SK-N-SH treated with all-trans-retinoic acid at 6 μM for 48 hours (cell line): Measurements from ENCODE around the gene FLT1.

Source experiments
- ATAC-seq: fragments of 200-7000 bp; cut with Tn5 transposase; 3 replicates; pipeline ENCODE4 v1.9.1; 2020; ENCODE audit warnings: mild to moderate bottlenecking, moderate library complexity
- ARNTL ChIP-seq: fragments of 450-650 bp; formaldehyde crosslinking; IDR thresholded peaks from 2 replicates; pipeline ENCODE4 v1.5.0; 2020; ENCODE audit warnings: low read depth, mild to moderate bottlenecking, moderate library complexity, borderline replicate concordance
- BACH2 ChIP-seq: fragments of 250-450 bp; sonication (Bioruptor Pico); IDR thresholded peaks from 2 replicates; pipeline ENCODE4 v1.9.0; 2021; ENCODE audit warnings: mild to moderate bottlenecking, borderline replicate concordance
- CREB5 ChIP-seq: fragments of 250-450 bp; sonication (Bioruptor Pico); IDR thresholded peaks from 2 replicates; pipeline ENCODE4 v1.5.1; 2020; ENCODE audit warnings: low read depth, mild to moderate bottlenecking, moderate library complexity
- CSDC2 ChIP-seq: fragments of 250-450 bp; sonication (Bioruptor Pico); IDR thresholded peaks from 2 replicates; pipeline ENCODE4 v1.5.0; 2020; ENCODE audit warnings: mild to moderate bottlenecking, moderate library complexity
- ESRRG ChIP-seq: fragments of 250-450 bp; sonication (Bioruptor Pico); IDR thresholded peaks from 2 replicates; pipeline ENCODE4 v1.6.1; 2021; ENCODE audit warnings: mild to moderate bottlenecking
- GLIS3 ChIP-seq: fragments of 250-450 bp; sonication (Bioruptor Pico); IDR thresholded peaks from 2 replicates; pipeline ENCODE4 v1.5.0; 2020; ENCODE audit warnings: mild to moderate bottlenecking, moderate library complexity
- ISL1 ChIP-seq: fragments of 250-450 bp; sonication (Bioruptor Pico); IDR thresholded peaks from 2 replicates; pipeline ENCODE4 v2.1.2; 2022; ENCODE audit warnings: mild to moderate bottlenecking, moderate library complexity
- OSR1 ChIP-seq: fragments of 250-450 bp; sonication (Bioruptor Pico); IDR thresholded peaks from 2 replicates; pipeline ENCODE4 v1.8.0; 2022; ENCODE audit warnings: moderate library complexity, mild to moderate bottlenecking, inconsistent platforms
- PATZ1 ChIP-seq: fragments of 250-450 bp; sonication (Bioruptor Pico); IDR thresholded peaks from 2 replicates; pipeline ENCODE4 v1.8.0; 2020; ENCODE audit warnings: mild to moderate bottlenecking, moderate library complexity, borderline replicate concordance
- PPARA ChIP-seq: fragments of 250-450 bp; sonication (Bioruptor Pico); IDR thresholded peaks from 2 replicates; pipeline ENCODE4 v1.5.0; 2020; ENCODE audit warnings: mild to moderate bottlenecking, borderline replicate concordance
- RARB ChIP-seq: fragments of 250-450 bp; sonication (Bioruptor Pico); IDR thresholded peaks from 2 replicates; pipeline ENCODE4 v1.8.0; 2021; ENCODE audit warnings: mild to moderate bottlenecking, moderate library complexity
- SNAI2 ChIP-seq: fragments of 250-450 bp; sonication (Bioruptor Pico); IDR thresholded peaks from 2 replicates; pipeline ENCODE4 v1.5.0; 2020; ENCODE audit warnings: mild to moderate bottlenecking, moderate library complexity
- TCF4 ChIP-seq: fragments of 250-450 bp; sonication (Bioruptor Pico); IDR thresholded peaks from 2 replicates; pipeline ENCODE4 v1.8.0; 2021; ENCODE audit warnings: mild to moderate bottlenecking, moderate library complexity, borderline replicate concordance
- TOX ChIP-seq: fragments of 250-450 bp; sonication (Bioruptor Pico); IDR thresholded peaks from 2 replicates; pipeline ENCODE4 v1.8.0; 2021; ENCODE audit warnings: mild to moderate bottlenecking, moderate library complexity, borderline replicate concordance
- TSHZ2 ChIP-seq: fragments of 250-450 bp; sonication (Bioruptor Pico); IDR thresholded peaks from 2 replicates; pipeline ENCODE4 v1.5.0; 2020; ENCODE audit warnings: mild to moderate bottlenecking, moderate library complexity
- ZC3H10 ChIP-seq: fragments of 250-450 bp; sonication (Bioruptor Pico); IDR thresholded peaks from 2 replicates; pipeline ENCODE4 v1.5.1; 2021; ENCODE audit warnings: mild to moderate bottlenecking, moderate library complexity
- ZFP30 ChIP-seq: fragments of 450-650 bp; formaldehyde crosslinking; IDR thresholded peaks from 2 replicates; pipeline ENCODE4 v1.5.0; 2022; ENCODE audit warnings: mild to moderate bottlenecking, moderate library complexity
- ZNF565 ChIP-seq: fragments of 450-650 bp; formaldehyde crosslinking; conservative IDR thresholded peaks from 2 replicates; pipeline ENCODE4 v1.5.0; 2020; ENCODE audit warnings: low read depth, mild to moderate bottlenecking, moderate library complexity
- ZNF70 ChIP-seq: fragments of 450-650 bp; formaldehyde crosslinking; IDR thresholded peaks from 2 replicates; pipeline ENCODE4 v1.5.0; 2020; ENCODE audit warnings: mild to moderate bottlenecking, moderate library complexity
- TF ChIP-seq, protein P1 (sequence below): fragments of 250-450 bp; sonication (Bioruptor Pico); IDR thresholded peaks from 2 replicates; pipeline ENCODE4 v1.5.1; 2021; ENCODE audit warnings: mild to moderate bottlenecking, moderate library complexity

FLT1 gene

GRCh38 chr13:28320884-28321574, 173.9 kb downstream of the FLT1 start:
- ATAC-seq = no peak
- TF ChIP-seq PATZ1 (CRISPR knock-in tag) (no peak), OSR1 (CRISPR knock-in tag) (no peak), ZFP30 (no peak), ISL1 (no peak), ZNF70 (CRISPR knock-in tag) (no peak), TCF4 (CRISPR knock-in tag) (no peak), SNAI2 (CRISPR knock-in tag) (no peak), ZC3H10 (no peak), ARNTL (CRISPR knock-in tag) (no peak)

DNA sequence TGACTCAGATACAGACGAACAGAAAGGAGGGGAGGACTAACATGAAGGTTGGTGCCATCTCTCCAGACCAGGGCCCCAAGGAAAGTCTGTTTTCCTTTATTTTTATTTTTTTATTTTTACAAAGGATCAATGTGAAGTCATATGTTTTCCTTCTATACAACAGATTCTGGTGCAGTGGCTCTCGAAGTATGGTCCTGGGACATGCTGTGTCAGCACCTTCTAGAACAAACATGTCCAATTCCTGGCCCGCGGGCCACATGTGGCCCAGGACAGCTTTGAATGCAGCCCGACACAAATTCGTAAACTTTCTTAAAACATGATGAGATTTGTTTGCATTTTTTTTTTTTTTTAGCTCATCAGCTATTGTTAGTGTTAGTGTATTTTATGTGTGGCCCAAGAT, 174.7 kb downstream of the FLT1 start:
- TF ChIP-seq ZC3H10 (no peak), CREB5 (no peak), PPARA (no peak), SNAI2 (CRISPR knock-in tag) (no peak), ZNF70 (CRISPR knock-in tag) (no peak), RARB (CRISPR knock-in tag) (no peak), TOX (CRISPR knock-in tag) (no peak), ZFP30 (no peak), BACH2 (CRISPR knock-in tag) (no peak), ARNTL (CRISPR knock-in tag) (no peak), ZNF565 (no peak), TSHZ2 (CRISPR knock-in tag) (no peak), PATZ1 (CRISPR knock-in tag) (no peak), GLIS3 (CRISPR knock-in tag) (no peak)
- ATAC-seq = no peak

GRCh38 chr13:28319528-28319927, 175.4 kb downstream of the FLT1 start:
- no peak for ATAC-seq
- no peak for TF ChIP-seq BACH2 (CRISPR knock-in tag)
- no peak for TF ChIP-seq TSHZ2 (CRISPR knock-in tag)
- no peak for TF ChIP-seq ESRRG (CRISPR knock-in tag)
- no peak for TF ChIP-seq OSR1 (CRISPR knock-in tag)
- TF ChIP-seq PATZ1 (CRISPR knock-in tag) = no peak
- TF ChIP-seq CREB5 = no peak
- no peak for TF ChIP-seq RARB (CRISPR knock-in tag)
- TF ChIP-seq ZFP30 = no peak
- TF ChIP-seq, protein P1, sequence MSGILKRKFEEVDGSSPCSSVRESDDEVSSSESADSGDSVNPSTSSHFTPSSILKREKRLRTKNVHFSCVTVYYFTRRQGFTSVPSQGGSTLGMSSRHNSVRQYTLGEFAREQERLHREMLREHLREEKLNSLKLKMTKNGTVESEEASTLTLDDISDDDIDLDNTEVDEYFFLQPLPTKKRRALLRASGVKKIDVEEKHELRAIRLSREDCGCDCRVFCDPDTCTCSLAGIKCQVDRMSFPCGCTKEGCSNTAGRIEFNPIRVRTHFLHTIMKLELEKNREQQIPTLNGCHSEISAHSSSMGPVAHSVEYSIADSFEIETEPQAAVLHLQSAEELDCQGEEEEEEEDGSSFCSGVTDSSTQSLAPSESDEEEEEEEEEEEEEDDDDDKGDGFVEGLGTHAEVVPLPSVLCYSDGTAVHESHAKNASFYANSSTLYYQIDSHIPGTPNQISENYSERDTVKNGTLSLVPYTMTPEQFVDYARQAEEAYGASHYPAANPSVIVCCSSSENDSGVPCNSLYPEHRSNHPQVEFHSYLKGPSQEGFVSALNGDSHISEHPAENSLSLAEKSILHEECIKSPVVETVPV (CRISPR knock-in tag) = no peak
- TF ChIP-seq TOX (CRISPR knock-in tag) = no peak
- no peak for TF ChIP-seq TCF4 (CRISPR knock-in tag)
- no peak for TF ChIP-seq PPARA
- TF ChIP-seq CSDC2 = no peak
